HCEC 1CT (cell line): Measurements from ENCODE around the gene SOX6.
"Not testable (repeated sequence)": the region's sequence is repeated elsewhere in the genome, so short reads cannot be mapped to it uniquely, and the experiment has no call there.

Experiments used
- DNase-seq: peaks from one replicate; pipeline ENCODE4 v3.0.0-alpha.2; 2017

The SOX6 gene

DNA sequence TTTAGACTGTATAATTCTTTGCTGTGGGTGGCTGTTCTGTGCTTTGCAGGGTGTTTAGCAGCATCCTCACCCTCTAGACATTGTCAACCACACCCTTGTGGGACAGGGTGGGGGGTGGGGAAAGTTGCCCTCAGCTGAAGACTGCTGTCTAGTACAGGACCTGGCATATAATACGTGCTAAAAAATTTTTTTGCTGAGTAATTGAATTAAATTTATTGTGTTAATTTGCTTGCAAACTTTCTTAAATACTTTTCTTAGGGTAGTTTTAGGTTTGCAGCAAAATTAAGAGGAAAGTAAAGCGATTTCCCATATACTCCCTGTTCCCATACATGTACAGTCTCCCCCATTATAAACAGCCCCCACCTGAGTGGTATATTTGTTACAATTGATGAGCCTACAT is 268.5 kb downstream of the SOX6 start:
- no peak for DNase-seq

DNA sequence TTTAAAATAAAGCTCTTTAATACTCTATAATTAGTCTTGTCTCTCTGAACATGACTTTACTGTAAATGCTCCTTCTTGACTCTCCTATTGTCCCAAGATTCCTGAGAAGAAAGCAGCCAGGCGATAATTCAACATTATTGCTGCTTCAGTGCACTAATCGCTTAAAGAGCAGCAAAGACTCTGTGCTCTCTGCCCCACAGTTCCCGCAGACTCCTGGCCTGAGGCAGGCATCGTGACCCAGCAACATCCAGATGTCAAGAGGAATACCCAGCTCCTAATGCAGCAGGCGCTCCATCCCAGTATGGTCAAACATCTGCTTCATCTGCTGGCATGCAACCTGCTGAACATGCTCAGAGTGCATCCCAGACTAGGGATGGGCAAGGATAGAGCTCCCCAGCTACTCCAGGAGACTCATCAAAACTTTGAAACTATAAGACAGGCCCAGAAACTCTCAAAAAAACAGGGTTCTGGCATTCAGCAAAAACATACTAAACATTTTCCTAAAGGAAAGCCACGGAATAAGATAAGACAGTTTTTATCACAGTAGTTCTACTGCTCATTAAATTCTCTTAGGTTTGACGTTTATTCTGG is 270.0 kb downstream of the SOX6 start:
- DNase-seq, result no peak

- DNase-seq, result no peak
These were observed 274.0 kb downstream of the SOX6 start for GRCh38 chr11:16082095-16083055.

DNA sequence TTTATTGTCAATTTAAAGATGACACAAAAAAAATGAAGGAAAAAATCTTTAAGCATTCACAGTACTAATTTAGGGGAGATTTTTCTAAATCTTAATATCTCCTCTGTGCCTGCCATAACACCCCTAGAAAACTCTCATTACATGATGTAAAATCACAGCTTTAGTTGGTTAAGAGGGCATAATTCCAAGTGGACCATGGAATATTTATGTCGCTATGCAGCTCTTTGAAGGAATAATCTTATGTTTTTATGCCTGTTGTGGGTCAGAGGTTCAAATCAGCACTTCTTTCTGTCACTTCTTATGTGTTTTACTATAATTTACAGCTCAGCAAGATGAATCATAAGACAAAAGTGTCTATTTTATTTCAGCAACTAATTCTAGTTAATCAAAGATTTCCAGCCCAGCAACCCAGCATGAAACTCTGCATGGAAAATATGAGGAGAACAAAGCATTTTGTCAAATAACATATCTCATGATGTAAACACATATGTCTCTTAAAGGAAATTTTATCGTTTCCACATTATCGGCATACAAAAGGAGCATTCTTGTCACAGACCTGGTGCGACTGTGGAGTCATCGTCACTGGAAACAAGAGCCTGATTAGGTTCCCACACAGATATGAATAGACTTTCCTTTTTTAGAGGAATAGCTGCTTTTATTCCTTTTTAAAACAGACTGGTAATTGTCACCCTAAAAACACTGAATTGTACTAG is 274.8 kb downstream of the SOX6 start:
- DNase-seq, result no peak

DNA sequence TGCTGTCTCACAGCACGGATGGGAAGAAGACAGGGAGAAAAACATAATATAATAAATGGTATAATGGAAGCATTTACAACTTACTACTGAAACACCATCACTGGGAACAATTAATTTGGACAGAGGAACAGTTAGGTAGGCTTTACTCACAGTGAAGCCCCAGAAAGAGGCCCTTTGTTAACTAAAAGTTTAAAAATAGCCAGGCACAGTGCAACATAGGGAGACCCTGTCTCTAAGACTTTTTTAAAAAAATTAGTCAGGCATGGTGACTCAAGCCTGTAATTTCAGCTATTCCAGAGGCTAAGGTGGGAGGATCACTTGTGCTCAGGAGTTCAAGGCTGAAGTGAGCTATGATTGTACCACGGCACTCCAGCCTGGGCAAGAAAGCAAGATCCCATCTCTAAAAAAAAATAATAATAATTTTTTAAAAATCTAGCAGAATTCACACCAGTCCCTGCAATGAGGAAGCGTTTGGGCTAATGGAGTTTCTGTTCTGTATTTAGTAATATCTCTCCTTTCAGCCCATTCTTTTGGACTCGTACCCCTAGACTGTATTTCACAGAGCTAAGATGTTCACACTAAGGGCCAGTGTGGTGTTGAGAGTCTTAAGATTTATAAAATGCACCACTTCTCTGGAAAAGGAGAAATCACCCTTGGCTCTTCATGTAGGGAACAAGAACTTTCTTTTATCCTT is 275.5 kb downstream of the SOX6 start:
- DNase-seq, result no peak

GRCh38 chr11:16078936-16079335 is 277.4 kb downstream of the SOX6 start:
- DNase-seq, result no peak

GRCh38 chr11:16070573-16070972 is 285.8 kb downstream of the SOX6 start:
- no peak for DNase-seq

- DNase-seq, result not testable (repeated sequence)
These were observed 289.1 kb downstream of the SOX6 start for GRCh38 chr11:16067268-16067667.

DNA sequence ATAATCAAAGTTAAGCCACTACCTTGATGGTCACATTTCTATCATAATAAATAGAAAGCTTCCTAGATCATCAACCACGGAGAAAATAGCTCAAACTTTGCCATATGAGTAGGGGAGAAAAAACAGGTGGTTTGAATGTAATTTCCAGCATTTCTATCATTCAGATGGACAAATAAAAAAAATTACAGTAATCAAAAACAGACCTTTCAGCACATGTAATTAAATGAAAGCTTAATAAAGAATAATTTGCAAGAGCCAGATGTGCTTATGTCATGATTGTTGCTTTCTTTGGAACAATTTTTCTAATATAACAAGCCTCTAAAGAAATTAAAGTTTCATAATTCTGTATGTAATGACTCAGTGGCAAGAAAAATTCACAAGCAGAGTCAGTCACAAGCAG is 297.0 kb downstream of the SOX6 start:
- DNase-seq, result no peak

GRCh38 chr11:16058671-16059070 is 297.7 kb downstream of the SOX6 start:
- no peak for DNase-seq

GRCh38 chr11:16052750-16053149 is 303.6 kb downstream of the SOX6 start:
- DNase-seq, result no peak

- DNase-seq, result no peak
These were observed 306.7 kb downstream of the SOX6 start for GRCh38 chr11:16049611-16050010.

DNA sequence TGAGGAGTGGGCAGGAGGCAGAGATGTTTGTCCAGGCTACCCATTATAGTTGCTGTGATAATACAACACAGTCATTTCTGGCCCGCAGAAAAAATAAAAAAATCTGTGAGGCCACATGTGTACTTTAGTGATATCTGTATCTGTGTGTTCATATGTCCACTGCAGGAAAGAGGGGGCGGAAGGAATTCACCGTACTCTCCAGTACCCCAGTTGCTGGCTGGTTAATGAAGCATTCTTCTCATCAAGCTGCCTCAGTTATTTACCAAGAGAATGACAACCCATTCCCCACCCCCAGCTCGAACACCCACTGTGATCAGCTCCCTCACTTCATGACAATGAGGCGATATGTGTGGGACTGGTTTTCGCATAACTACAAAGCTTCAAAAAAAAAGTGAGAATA is 309.3 kb downstream of the SOX6 start:
- no peak for DNase-seq

DNA sequence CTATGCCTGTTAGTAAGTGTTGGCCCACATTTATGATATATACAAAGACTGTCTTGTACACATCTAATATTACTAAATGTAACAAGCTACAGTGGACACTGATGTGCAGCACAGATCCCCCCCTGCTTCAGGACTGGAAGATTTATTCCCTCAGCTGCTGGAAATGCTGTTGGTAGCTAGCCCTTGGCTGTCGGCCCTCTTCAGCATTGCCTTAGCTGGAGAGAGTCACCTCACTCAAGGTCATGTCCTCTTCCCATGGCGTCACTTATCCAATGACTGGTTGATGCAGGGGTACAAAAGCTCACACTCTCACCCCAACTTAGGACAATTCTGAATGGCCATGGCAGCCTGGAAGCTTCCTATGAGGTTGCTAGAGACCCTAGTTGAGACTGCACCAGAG is 312.7 kb downstream of the SOX6 start:
- no peak for DNase-seq

DNA sequence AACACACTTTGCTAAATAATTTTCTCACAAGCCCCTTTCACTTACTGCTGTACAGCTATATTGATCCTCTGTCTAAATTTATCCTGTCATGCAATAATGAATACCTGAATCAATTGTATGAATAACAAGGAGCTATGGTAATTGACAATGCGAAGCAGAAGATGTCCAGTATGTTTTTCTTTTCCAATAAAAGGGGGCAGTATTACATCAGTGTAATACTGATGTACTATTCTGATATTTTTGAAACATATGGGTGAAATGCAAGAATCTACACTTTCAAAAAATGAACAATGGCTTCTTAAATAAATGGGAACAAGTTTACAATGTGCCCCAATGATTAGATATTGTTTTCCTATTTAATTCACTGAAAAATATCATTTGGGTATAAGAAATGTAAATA is 315.1 kb downstream of the SOX6 start:
- DNase-seq, result no peak

- no peak for DNase-seq
These were observed 316.2 kb downstream of the SOX6 start for GRCh38 chr11:16040151-16040550.

- DNase-seq, result no peak
These were observed 319.2 kb downstream of the SOX6 start for GRCh38 chr11:16037179-16037578.

DNA sequence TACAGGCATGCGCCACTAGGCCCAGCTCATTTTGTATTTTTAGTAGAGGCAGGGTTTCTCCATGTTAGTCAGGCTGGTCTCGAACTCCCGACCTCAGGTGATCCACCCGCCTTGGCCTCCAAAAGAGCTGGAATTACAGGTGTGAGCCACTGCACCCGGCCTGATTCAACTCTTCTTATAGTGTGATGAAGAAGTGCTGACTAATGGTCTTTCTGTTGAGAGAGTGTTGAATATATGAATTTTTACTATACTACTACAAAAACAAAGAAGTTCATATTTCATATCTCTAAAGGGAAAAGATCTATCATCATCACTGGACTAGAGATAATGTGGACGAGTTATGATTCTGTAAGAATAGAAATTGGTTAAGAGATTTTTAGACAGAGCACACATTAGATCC is 320.1 kb downstream of the SOX6 start:
- DNase-seq, result no peak

- no peak for DNase-seq
These were observed 322.3 kb downstream of the SOX6 start for GRCh38 chr11:16034074-16034473.

DNA sequence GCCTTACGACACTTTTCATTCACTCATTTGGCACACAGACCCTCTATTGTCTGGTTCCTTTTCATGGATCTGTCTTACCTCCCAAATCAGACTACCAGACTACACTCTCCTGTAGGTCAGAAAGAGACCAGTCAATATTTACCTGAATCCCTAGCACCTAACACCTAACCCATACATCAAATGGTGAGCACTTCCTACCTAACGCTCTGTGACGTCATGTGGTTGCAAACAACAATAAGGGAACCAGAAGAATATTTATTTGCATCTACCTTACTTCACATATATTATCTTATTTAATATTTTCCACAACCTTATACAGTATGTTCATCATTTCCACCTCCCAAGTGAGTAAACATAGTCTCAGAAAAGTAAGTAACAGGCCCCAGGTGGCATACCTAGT is 323.4 kb downstream of the SOX6 start:
- DNase-seq, result no peak

- no peak for DNase-seq
These were observed 325.1 kb downstream of the SOX6 start for GRCh38 chr11:16031210-16031609.

DNA sequence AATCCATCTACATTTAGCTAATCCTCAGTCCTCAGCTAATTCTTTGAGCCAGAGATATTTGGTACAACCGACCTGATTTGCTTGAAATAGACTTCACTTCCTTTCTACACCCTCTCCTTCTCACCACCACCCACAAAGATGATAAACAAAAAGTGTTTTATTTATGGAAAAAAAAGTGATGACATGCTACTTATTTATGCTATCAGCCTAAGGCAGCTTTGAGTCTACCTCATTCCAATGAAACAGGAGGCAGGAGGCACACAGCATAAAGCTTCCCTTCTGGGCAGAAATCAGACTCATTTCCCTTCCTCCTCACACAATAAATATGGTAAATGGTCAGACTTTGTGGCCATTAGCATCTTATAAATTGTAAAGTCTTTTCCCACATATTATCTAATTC is 325.7 kb downstream of the SOX6 start:
- no peak for DNase-seq

DNA sequence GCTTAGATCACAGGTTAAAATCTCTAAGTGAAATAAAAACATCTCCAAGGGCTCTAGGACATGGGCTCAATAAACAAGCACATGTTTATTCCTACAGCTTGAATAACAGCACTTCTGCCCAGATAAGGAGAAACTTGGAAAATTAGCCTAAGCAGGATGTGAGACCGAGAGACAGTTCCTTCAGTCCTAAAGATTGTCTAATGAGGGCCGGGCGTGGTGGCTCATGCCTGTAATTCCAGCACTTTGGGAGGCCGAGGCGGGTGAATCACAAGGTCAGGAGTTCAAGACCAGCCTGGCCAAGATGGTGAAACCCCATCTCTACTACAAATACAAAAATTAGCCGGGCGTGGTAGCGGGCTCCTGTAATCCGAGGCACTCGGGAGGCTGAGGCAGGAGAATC is 327.2 kb downstream of the SOX6 start:
- not testable (repeated sequence) for DNase-seq
